ENCODE data around the gene SYCP1. TPM values are rescaled to one million over a fixed set of nuclear protein-coding genes. Genes with fewer than 3 reads are reported as not detected.

Gene SYCP1
- total RNA-seq, 4 donors from 2014 or later: 0.29 TPM; not detected in 3

DNA sequence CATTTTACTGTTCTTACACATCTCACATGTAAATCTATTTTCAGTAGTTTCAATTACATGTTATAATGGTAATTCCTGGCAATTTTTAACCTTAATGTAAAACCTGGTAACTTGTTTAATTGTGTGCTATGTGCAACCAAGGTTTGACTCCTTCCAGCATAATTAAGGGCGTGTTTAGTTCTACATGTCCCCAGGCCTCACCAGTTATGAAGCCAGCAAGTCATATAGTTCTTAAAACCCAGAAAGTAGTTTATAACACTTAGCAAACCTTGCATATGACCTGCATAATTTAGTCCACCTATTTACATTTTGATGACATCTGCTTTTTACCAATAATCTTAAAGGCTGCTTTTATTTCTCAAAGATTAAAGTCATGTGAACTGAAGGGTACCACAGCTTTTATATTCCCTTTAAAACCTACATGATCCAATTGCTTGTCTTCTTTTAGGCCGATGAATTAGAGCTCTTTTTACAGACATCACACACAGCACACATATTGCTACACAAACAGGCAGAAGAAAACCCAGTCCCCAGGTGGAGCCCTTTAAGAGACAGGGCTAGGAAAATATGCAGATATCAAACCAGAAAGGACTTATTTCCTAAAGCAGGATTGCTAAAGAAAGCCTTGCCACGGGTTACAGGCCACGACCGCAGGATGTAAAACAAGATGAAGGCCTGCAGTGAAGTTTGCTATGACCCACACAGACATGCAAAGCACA lies 23.2 kb upstream of the SYCP1 start:
- WGBS, 2 donors: 67 to 74% methylated on average over 5 of the region's 5 CpGs
- intact Hi-C loops (cut with DNase I; ENCODE audit: low total_unique reads): no loop called here
- no peak for DNase-seq (ENCODE audit: low spot score in 2 of 2)
- TF ChIP-seq, protein P1, sequence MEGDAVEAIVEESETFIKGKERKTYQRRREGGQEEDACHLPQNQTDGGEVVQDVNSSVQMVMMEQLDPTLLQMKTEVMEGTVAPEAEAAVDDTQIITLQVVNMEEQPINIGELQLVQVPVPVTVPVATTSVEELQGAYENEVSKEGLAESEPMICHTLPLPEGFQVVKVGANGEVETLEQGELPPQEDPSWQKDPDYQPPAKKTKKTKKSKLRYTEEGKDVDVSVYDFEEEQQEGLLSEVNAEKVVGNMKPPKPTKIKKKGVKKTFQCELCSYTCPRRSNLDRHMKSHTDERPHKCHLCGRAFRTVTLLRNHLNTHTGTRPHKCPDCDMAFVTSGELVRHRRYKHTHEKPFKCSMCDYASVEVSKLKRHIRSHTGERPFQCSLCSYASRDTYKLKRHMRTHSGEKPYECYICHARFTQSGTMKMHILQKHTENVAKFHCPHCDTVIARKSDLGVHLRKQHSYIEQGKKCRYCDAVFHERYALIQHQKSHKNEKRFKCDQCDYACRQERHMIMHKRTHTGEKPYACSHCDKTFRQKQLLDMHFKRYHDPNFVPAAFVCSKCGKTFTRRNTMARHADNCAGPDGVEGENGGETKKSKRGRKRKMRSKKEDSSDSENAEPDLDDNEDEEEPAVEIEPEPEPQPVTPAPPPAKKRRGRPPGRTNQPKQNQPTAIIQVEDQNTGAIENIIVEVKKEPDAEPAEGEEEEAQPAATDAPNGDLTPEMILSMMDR (IDR thresholded peaks at IDR 0.05): no peak
- H3K4me3 ChIP-seq (ENCODE audit: low read depth, poor library complexity, severe bottlenecking): no peak overlapping the region

DNA sequence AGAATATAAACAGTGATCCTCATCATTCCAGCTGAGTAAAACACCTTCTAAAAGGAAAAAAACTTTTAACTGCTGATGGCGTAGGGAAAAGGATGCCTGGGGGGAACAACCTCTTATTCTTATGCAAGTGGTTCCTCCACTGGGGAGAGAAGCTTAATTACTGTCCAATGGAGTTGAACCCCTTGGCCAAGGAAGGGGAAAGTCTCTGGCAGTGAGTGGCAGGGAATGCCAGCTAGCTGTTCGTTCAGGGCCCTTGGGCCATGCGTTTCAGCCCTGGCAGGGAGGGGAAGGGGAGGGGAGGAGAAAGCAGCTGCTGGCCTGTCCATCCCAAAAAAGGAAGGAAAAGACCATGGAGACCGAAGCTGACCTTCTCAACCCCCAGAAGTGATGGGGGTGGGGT lies 22.6 kb upstream of the SYCP1 start:
- DNase-seq (ENCODE audit: low spot score in 2 of 2): no peak
- TF ChIP-seq POLR2A (IDR thresholded peaks at IDR 0.05): no peak
- TF ChIP-seq, protein P1 (IDR thresholded peaks at IDR 0.05): no peak
- intact Hi-C loops (cut with DNase I; ENCODE audit: low total_unique reads): no loop called here
- H3K4me3 ChIP-seq (ENCODE audit: low read depth, poor library complexity, severe bottlenecking): no peak overlapping the region
- 69 to 70% methylated on average over 4 of the region's 4 CpGs for WGBS, 2 donors

DNA sequence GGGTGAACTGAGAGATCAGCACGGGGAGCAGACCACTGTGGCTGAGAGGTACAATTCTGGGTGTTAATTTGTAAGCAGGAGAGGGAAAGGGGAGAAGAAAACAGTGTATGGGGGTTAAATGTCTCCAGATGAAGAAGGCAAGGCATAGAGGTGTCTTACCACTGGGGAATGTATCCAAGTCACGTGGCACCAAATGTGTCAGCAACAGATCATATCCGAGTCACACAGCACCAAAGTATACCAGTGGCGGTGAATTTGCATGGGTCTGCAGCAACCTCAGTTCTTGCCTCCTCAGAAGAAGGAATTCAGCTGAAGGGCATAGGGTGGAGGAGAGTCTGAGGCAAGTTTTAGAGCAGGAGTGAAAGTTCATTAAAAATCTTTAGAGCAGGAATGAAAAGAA lies 21.2 kb upstream of the SYCP1 start:
- TF ChIP-seq, protein P1 (IDR thresholded peaks at IDR 0.05): no peak
- no peak for TF ChIP-seq POLR2A (IDR thresholded peaks at IDR 0.05)
- 73 to 76% methylated on average over 4 of the region's 4 CpGs for WGBS, 2 donors

DNA sequence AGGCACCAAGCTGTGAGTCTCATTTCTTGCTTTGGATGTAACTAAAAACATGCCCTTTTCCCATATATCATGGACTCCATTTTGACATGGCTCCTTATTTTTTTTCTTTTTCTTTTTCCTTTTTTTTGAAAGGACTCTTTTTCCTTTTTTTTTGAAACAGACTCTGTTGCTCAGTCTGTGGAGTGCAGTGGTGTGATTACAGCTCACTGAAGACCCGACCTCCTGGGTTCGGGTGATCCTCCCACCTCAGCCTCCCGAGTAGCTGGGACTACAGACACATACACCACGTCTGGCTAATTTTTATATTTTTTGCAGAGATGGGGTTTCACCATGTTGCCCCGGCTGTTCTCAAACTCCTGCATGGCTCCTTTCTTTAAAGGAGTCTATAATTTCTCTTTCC lies 10.4 kb upstream of the SYCP1 start:
- no peak for DNase-seq (ENCODE audit: low spot score in 2 of 2)
- no peak for TF ChIP-seq POLR2A (IDR thresholded peaks at IDR 0.05)
- TF ChIP-seq, protein P1 (IDR thresholded peaks at IDR 0.05): no peak
- intact Hi-C loops (cut with DNase I; ENCODE audit: low total_unique reads): no loop called here
- H3K4me3 ChIP-seq (ENCODE audit: low read depth, poor library complexity, severe bottlenecking): no peak overlapping the region
- 69 to 72% methylated on average over 5 of the region's 5 CpGs for WGBS, 2 donors

More for the DNA sequence above, 21.2 kb upstream of the SYCP1 start:
- H3K4me3 ChIP-seq (ENCODE audit: low read depth, poor library complexity, severe bottlenecking): no peak overlapping the region
- intact Hi-C loops (cut with DNase I; ENCODE audit: low total_unique reads): no loop called here
- no peak for DNase-seq (ENCODE audit: low spot score in 2 of 2)

DNA sequence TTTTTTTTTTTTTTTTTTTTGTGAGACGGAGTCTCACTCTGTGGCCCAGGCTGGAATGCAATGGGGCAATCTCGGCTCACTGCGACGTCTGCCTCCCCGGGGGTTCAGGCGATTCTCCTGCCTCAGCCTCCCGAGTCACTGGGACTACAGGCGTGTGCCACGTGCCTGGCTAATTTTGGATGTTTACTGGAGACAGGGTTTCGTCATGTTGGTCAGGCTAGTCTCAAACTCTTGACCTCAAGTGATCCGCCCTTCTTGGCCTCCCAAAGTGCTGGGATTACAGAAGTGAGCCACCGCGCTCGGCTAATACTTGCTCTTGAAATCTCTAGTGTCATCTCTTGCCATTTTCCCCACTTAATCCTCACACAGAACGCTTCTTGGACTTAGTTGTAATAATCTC lies 1.1 kb upstream of the SYCP1 start:
- H3K4me3 ChIP-seq (ENCODE audit: low read depth, poor library complexity, severe bottlenecking): no peak overlapping the region
- 86 to 90% methylated on average over 15 of the region's 15 CpGs for WGBS, 2 donors
- DNase-seq (ENCODE audit: low spot score in 2 of 2): no peak
- intact Hi-C loops (cut with DNase I; ENCODE audit: low total_unique reads): no loop called here
- TF ChIP-seq, protein P1 (IDR thresholded peaks at IDR 0.05): no peak
- TF ChIP-seq POLR2A (IDR thresholded peaks at IDR 0.05): no peak

DNA sequence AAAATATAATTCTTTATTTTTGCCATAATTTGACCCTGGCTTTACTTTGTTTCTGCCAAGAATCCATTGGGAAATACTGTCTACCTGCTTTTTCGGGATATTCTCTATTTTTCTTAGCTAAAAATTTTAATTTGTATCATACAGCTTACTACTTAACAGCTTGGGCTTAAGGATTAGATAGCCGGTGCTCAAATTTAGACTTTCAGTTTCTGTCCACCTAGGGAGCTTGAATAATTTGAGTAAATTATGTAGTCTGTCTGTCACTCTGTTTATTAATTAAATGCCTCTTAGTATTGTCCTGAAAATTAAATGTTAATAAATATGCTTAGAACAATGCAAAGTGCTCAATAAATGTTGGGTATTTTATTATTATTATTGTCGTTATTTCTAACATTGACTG lies 6.7 kb downstream of the SYCP1 start:
- intact Hi-C loops (cut with DNase I; ENCODE audit: low total_unique reads): no loop called here
- DNase-seq (ENCODE audit: low spot score in 2 of 2): no peak
- WGBS, 2 donors: 69 to 76% methylated on average over 3 of the region's 3 CpGs
- no peak overlapping the region for H3K4me3 ChIP-seq (ENCODE audit: low read depth, poor library complexity, severe bottlenecking)
- TF ChIP-seq POLR2A (IDR thresholded peaks at IDR 0.05): no peak
- TF ChIP-seq, protein P1 (IDR thresholded peaks at IDR 0.05): no peak
